OCI-LY1 (cell line): ENCODE measurements around the gene SEC14L1.

Experiments used
- H2AFZ ChIP-seq: fragments of 200-600 bp; sonication (generic), shearing (Covaris generic); 2 replicates; pipeline ENCODE4 v1.6.0; 2014; ENCODE audit warnings: antibody characterized with exemption, mild to moderate bottlenecking, low read length
- H3F3A ChIP-seq: fragments of 200-600 bp; sonication (generic), shearing (Covaris generic); 2 replicates; pipeline ENCODE4 v1.6.0; 2014; ENCODE audit warnings: mild to moderate bottlenecking, antibody characterized with exemption, low read length, moderate library complexity; ENCODE audit not compliant: insufficient read depth
- H3K27ac ChIP-seq: fragments of 200-600 bp; sonication (generic); 2 replicates; pipeline ENCODE4 v1.5.1; 2014; ENCODE audit warnings: low read length, mixed run types, mild to moderate bottlenecking, low read depth; ENCODE audit not compliant: poor library complexity, severe bottlenecking
- H3K27me3 ChIP-seq: fragments of 200-600 bp; sonication (generic); 2 replicates; pipeline ENCODE4 v1.6.0; 2014; ENCODE audit warnings: antibody characterized with exemption, mild to moderate bottlenecking, low read length, moderate library complexity; ENCODE audit not compliant: insufficient read depth
- H3K36me3 ChIP-seq: fragments of 200-600 bp; sonication (generic); 2 replicates; pipeline ENCODE4 v1.6.1; 2014; ENCODE audit warnings: mild to moderate bottlenecking, antibody characterized with exemption, low read length, moderate library complexity, mixed read lengths; ENCODE audit not compliant: insufficient read depth
- H3K4me1 ChIP-seq: fragments of 200-600 bp; sonication (generic); 2 replicates; pipeline ENCODE4 v1.5.1; 2014; ENCODE audit warnings: mild to moderate bottlenecking, low read length, moderate library complexity; ENCODE audit not compliant: insufficient read depth, severe bottlenecking
- H3K4me2 ChIP-seq: fragments of 200-600 bp; sonication (generic), shearing (Covaris generic); 2 replicates; pipeline ENCODE4 v1.6.1; 2014; ENCODE audit warnings: low read length
- H3K4me3 ChIP-seq: fragments of 200-600 bp; sonication (generic); 2 replicates; pipeline ENCODE4 v1.5.1; 2014; ENCODE audit warnings: low read length, low read depth, mild to moderate bottlenecking, mixed read lengths; ENCODE audit not compliant: poor library complexity, severe bottlenecking
- H3K79me2 ChIP-seq: fragments of 200-600 bp; shearing (Covaris generic); 2 replicates; pipeline ENCODE4 v1.6.1; 2016; ENCODE audit warnings: mixed run types, low read length, mixed read lengths; ENCODE audit not compliant: insufficient read depth
- H3K9ac ChIP-seq: fragments of 200-600 bp; sonication (generic), shearing (Covaris generic); 2 replicates; pipeline ENCODE4 v1.6.1; 2014; ENCODE audit warnings: mild to moderate bottlenecking, low read length, mixed read lengths
- H3K9me2 ChIP-seq: fragments of 200-600 bp; sonication (generic), shearing (Covaris generic); 2 replicates; pipeline ENCODE4 v1.6.1; 2014; ENCODE audit warnings: low read depth, mild to moderate bottlenecking, low read length, mixed read lengths
- H3K9me3 ChIP-seq: fragments of 200-600 bp; shearing (Covaris generic); 2 replicates; pipeline ENCODE4 v1.6.1; 2014; ENCODE audit warnings: low read length, mixed read lengths
- H4K20me1 ChIP-seq: fragments of 200-600 bp; sonication (generic), shearing (Covaris generic); 2 replicates; pipeline ENCODE4 v1.6.0; 2016; ENCODE audit warnings: mild to moderate bottlenecking, low read length; ENCODE audit not compliant: insufficient read depth
- CTCF ChIP-seq: fragments of 200-600 bp; sonication (generic), shearing (Covaris generic); IDR thresholded peaks from 2 replicates; pipeline ENCODE4 v1.5.1; 2017; ENCODE audit warnings: mild to moderate bottlenecking, antibody characterized with exemption, low read length, moderate library complexity, mixed read lengths
- EZH2 ChIP-seq: fragments of 200-600 bp; sonication (generic), shearing (Covaris generic); IDR thresholded peaks from 2 replicates; pipeline ENCODE4 v1.8.0; 2017; ENCODE audit warnings: borderline replicate concordance, mixed run types, mild to moderate bottlenecking, antibody characterized with exemption, low read length, moderate library complexity, mixed read lengths

Gene SEC14L1

GRCh38 chr17:77214743-77215142 is 74.0 kb downstream of the SEC14L1 start:
- Histone ChIP-seq H3F3A (no peaks in the 10 kb centered on the region), H3K27ac (no peak overlapping the region), H4K20me1 (no peaks in the 10 kb centered on the region), H3K4me3 (no peak overlapping the region), H3K9me3 (no peaks in the 10 kb centered on the region), H2AFZ (no peak overlapping the region), H3K36me3 (peaks cover 80% of the 10 kb centered on the region), H3K4me1 (peaks cover 47% of the 10 kb centered on the region), H3K79me2 (no peaks in the 10 kb centered on the region), H3K9me2 (no peaks in the 10 kb centered on the region), H3K4me2 (no peak overlapping the region), H3K9ac (no peak overlapping the region), H3K27me3 (no peaks in the 10 kb centered on the region)
- TF ChIP-seq EZH2 (no peak), CTCF (peak; percentile 80)

GRCh38 chr17:77215281-77215680 is 74.5 kb downstream of the SEC14L1 start:
- Histone ChIP-seq H3K4me1 (peaks cover 42% of the 10 kb centered on the region), H4K20me1 (no peaks in the 10 kb centered on the region), H3K27me3 (no peaks in the 10 kb centered on the region), H2AFZ (no peak overlapping the region), H3K27ac (no peak overlapping the region), H3K36me3 (peaks cover 75% of the 10 kb centered on the region), H3K9me3 (no peaks in the 10 kb centered on the region), H3F3A (no peaks in the 10 kb centered on the region), H3K79me2 (no peaks in the 10 kb centered on the region), H3K4me3 (no peak overlapping the region), H3K4me2 (no peak overlapping the region), H3K9ac (no peak overlapping the region), H3K9me2 (no peaks in the 10 kb centered on the region)
- TF ChIP-seq CTCF (no peak), EZH2 (no peak)

- TF ChIP-seq CTCF (no peak), EZH2 (no peak)
- no peak overlapping the region for H3K27ac ChIP-seq
- H2AFZ ChIP-seq, result no peak overlapping the region
- no peak overlapping the region for H3K4me3 ChIP-seq
- H3K4me1 ChIP-seq, result peaks cover 30% of the 10 kb centered on the region
- H3K9me3 ChIP-seq, result no peaks in the 10 kb centered on the region
- no peak overlapping the region for H3K4me2 ChIP-seq
- H3K79me2 ChIP-seq, result no peaks in the 10 kb centered on the region
- no peaks in the 10 kb centered on the region for H4K20me1 ChIP-seq
- no peaks in the 10 kb centered on the region for H3F3A ChIP-seq
- no peak overlapping the region for H3K9ac ChIP-seq
- H3K9me2 ChIP-seq, result no peaks in the 10 kb centered on the region
- H3K27me3 ChIP-seq, result no peaks in the 10 kb centered on the region
- H3K36me3 ChIP-seq, result peaks cover 63% of the 10 kb centered on the region
These were observed 75.7 kb downstream of the SEC14L1 start for GRCh38 chr17:77216486-77216885.
